HCT116 (cell line): ENCODE data around the gene NFATC3. TPM values are rescaled to one million over a fixed set of nuclear protein-coding genes. Genes with fewer than 3 reads are reported as not detected.

Source experiments
- ATAC-seq: fragments of 200-7000 bp; cut with Tn5 transposase; 2 replicates; pipeline ENCODE4 v1.9.1; 2020; ENCODE audit warnings: mild to moderate bottlenecking, moderate library complexity
- BruUV-seq: library from RNA; stranded (reverse); fragments of 400-500 nt; replicated peaks from 2 replicates; lab custom pipeline; 2021; lab: Mats Ljungman, UMichigan
- CTCF ChIA-PET: fragments of 300-600 bp; sonication (Branson Sonifier 250); formaldehyde crosslinking; loops from one replicate; lab custom pipeline; 2021; ENCODE audit warnings: antibody characterized with exemption; lab: Charles Lee
- POLR2A ChIA-PET: fragments of 300-600, 350-600 bp; sonication (Branson Sonifier 250); formaldehyde crosslinking; loops from one replicate; lab custom pipeline; 2021; ENCODE audit warnings: antibody characterized with exemption; lab: Charles Lee
- RAD21 ChIA-PET, 2 experiments: fragments of 300-600 bp; sonication (Branson Sonifier 250); formaldehyde crosslinking; loops; one replicate each; lab custom pipeline; 2023; ENCODE audit warnings: low total read pairs in 2 of 2; ENCODE audit not compliant: uncharacterized antibody in 2 of 2, unreplicated experiment in 2 of 2, low non-redundant PET in 1 of 2; lab: Charles Lee
- DNase-seq: peaks from one replicate; pipeline ENCODE4 v3.0.0-alpha.2; 2010; ENCODE audit warnings: low read depth, low spot score
- H2AFZ ChIP-seq: fragments of 200-600 bp; shearing (Covaris generic), sonication (generic); 2 replicates; pipeline ENCODE4 v1.6.1; 2017; ENCODE audit warnings: low read depth, mixed run types, mixed read lengths, antibody characterized with exemption, low read length; ENCODE audit not compliant: poor library complexity, severe bottlenecking
- H3K27ac ChIP-seq: 2 replicates; pipeline ENCODE4 v1.5.1; 2012; ENCODE audit warnings: low read depth, low read length
- H3K27me3 ChIP-seq: fragments of 200-600 bp; sonication (generic); 2 replicates; pipeline ENCODE4 v1.6.1; 2016; ENCODE audit warnings: mixed run types, low read length, mixed read lengths; ENCODE audit not compliant: insufficient read depth
- H3K36me3 ChIP-seq, 2 experiments: fragments of 200-500 bp in 1 of 2; fragments of 200-600 bp in 1 of 2; sonication (Bioruptor generic) in 1 of 2; sonication (generic) in 1 of 2; 2 replicates each; pipeline versions ENCODE4 v1.5.1 to v1.6.1; 2014 to 2016; ENCODE audit warnings: low read length in 2 of 2, inconsistent platforms in 1 of 2, mixed read lengths in 1 of 2, mixed run types in 1 of 2; ENCODE audit not compliant: insufficient read depth in 2 of 2, control insufficient read depth in 1 of 2
- H3K4me1 ChIP-seq, 2 experiments: fragments of 200-600 bp in 1 of 2; sonication (generic) in 1 of 2; 2 replicates each; pipeline versions ENCODE4 v1.5.1 to v1.6.1; 2012 to 2017; ENCODE audit warnings: low read length in 2 of 2, inconsistent platforms in 1 of 2, mild to moderate bottlenecking in 1 of 2, mixed read lengths in 1 of 2, mixed run types in 1 of 2, moderate library complexity in 1 of 2; ENCODE audit not compliant: insufficient read depth in 2 of 2, control insufficient read depth in 1 of 2
- H3K4me2 ChIP-seq: fragments of 200-600 bp; sonication (generic); 2 replicates; pipeline ENCODE4 v1.6.1; 2017; ENCODE audit warnings: mixed run types, low read length, mixed read lengths
- H3K4me3 ChIP-seq, 2 experiments: fragments of 200-600 bp in 1 of 2; sonication (generic) in 1 of 2; replicated peaks in 1 of 2; 2 replicates each; pipeline ENCODE4 v1.5.1; 2011 to 2016; ENCODE audit warnings: low read length in 2 of 2, control low read depth in 1 of 2, low read depth in 1 of 2, mild to moderate bottlenecking in 1 of 2, mixed read lengths in 1 of 2, mixed run types in 1 of 2
- H3K79me2 ChIP-seq: fragments of 200-600 bp; sonication (generic); 2 replicates; pipeline ENCODE4 v1.6.1; 2017; ENCODE audit warnings: mild to moderate bottlenecking, mixed run types, low read length, moderate library complexity, mixed read lengths; ENCODE audit not compliant: insufficient read depth
- H3K9ac ChIP-seq: fragments of 200-600 bp; sonication (generic); 2 replicates; pipeline ENCODE4 v1.6.1; 2016; ENCODE audit warnings: low read length, mixed read lengths
- H3K9me2 ChIP-seq: fragments of 200-600 bp; sonication (generic), shearing (Covaris generic); 2 replicates; pipeline ENCODE4 v1.6.1; 2017; ENCODE audit warnings: mixed run types, mild to moderate bottlenecking, moderate library complexity; ENCODE audit not compliant: insufficient read depth
- H3K9me3 ChIP-seq, 2 experiments: fragments of 200-500 bp in 1 of 2; fragments of 200-600 bp in 1 of 2; sonication (Bioruptor generic) in 1 of 2; sonication (generic) in 1 of 2; 2 replicates each; pipeline ENCODE4 v1.6.1; 2014 to 2017; ENCODE audit warnings: low read length in 2 of 2, mixed read lengths in 2 of 2, inconsistent platforms in 1 of 2, low read depth in 1 of 2, mild to moderate bottlenecking in 1 of 2, mixed run types in 1 of 2, moderate library complexity in 1 of 2; ENCODE audit not compliant: control insufficient read depth in 1 of 2, insufficient read depth in 1 of 2
- H4K20me1 ChIP-seq: fragments of 200-600 bp; sonication (generic), shearing (Covaris generic); 2 replicates; pipeline ENCODE4 v1.6.1; 2017; ENCODE audit warnings: mixed run types, mild to moderate bottlenecking, moderate library complexity; ENCODE audit not compliant: insufficient read depth
- ATF3 ChIP-seq: IDR thresholded peaks from 2 replicates; pipeline ENCODE4 v1.6.1; 2012
- CBX3 ChIP-seq: IDR thresholded peaks from 2 replicates; pipeline ENCODE4 v1.6.1; 2012; ENCODE audit warnings: low read depth
- EGR1 ChIP-seq: IDR thresholded peaks from 2 replicates; pipeline ENCODE4 v1.6.1; 2012; ENCODE audit warnings: low read depth
- ELF1 ChIP-seq: IDR thresholded peaks from 2 replicates; pipeline ENCODE4 v1.6.1; 2012; ENCODE audit warnings: low read depth, borderline replicate concordance
- FOSL1 ChIP-seq: IDR thresholded peaks from 2 replicates; pipeline ENCODE4 v1.6.1; 2012; ENCODE audit warnings: low read depth
- JUND ChIP-seq: IDR thresholded peaks from 2 replicates; pipeline ENCODE4 v1.6.1; 2012
- POLR2AphosphoS5 ChIP-seq: IDR thresholded peaks from 2 replicates; pipeline ENCODE4 v1.6.1; 2011; ENCODE audit warnings: mild to moderate bottlenecking, low read depth, low read length, moderate library complexity
- SIN3A ChIP-seq: IDR thresholded peaks from 2 replicates; pipeline ENCODE4 v1.6.1; 2012; ENCODE audit warnings: low read depth
- SP1 ChIP-seq: IDR thresholded peaks from 2 replicates; pipeline ENCODE4 v1.6.1; 2012; ENCODE audit warnings: low read depth
- TCF7L2 ChIP-seq: IDR thresholded peaks from 2 replicates; pipeline ENCODE4 v1.7.0; 2011; ENCODE audit warnings: borderline replicate concordance, inconsistent platforms; ENCODE audit not compliant: insufficient read depth, insufficient read length; ENCODE audit errors: extremely low read depth
- ZBTB33 ChIP-seq: IDR thresholded peaks from 2 replicates; pipeline ENCODE4 v1.6.1; 2011; ENCODE audit warnings: mild to moderate bottlenecking, low read length, moderate library complexity; ENCODE audit not compliant: insufficient replicate concordance; ENCODE audit errors: extremely low read depth
- ZNF274 ChIP-seq: fragments of 200-500 bp; sonication (Bioruptor generic); IDR thresholded peaks from 2 replicates; pipeline ENCODE4 v1.6.1; 2014; ENCODE audit warnings: mild to moderate bottlenecking, low read depth, low read length, inconsistent platforms
- intact Hi-C: fragments of 100-400 bp; cut with micrococcal nuclease; formaldehyde crosslinking; loops from 2 replicates; pipeline ENCODE4 v1.10.0; 2022
- total RNA-seq: library from RNA; stranded (reverse); gene quantifications from one replicate; pipeline ENCODE4 v1.2.1, GENCODE V29; 2021; ENCODE audit not compliant: unreplicated experiment
- TF ChIP-seq, protein P1 (sequence below): IDR thresholded peaks from 2 replicates; pipeline ENCODE4 v1.6.1; 2012
- TF ChIP-seq, protein P2 (sequence below), 3 experiments: fragments of 200-600 bp in 1 of 3; sonication (generic) in 1 of 3; IDR thresholded peaks in 2 of 3; conservative IDR thresholded peaks in 1 of 3; 2 replicates each; pipeline ENCODE4 v1.5.1; 2012 to 2017; ENCODE audit warnings: low read depth in 2 of 3, low read length in 2 of 3, antibody characterized with exemption in 1 of 3, borderline replicate concordance in 1 of 3, control low read depth in 1 of 3, mild to moderate bottlenecking in 1 of 3, mixed read lengths in 1 of 3, mixed run types in 1 of 3, moderate library complexity in 1 of 3; ENCODE audit not compliant: insufficient read depth in 1 of 3

NFATC3 gene
- total RNA-seq, 1 experiment from 2014 or later = 25.6 TPM

GRCh38 chr16:68275611-68276191 lies 190.5 kb downstream of the NFATC3 start:
- BruUV-seq = TSS peak; percentile 32
- Histone ChIP-seq H3K4me1 (no peaks in the 10 kb centered on the region), H3K4me3 (no peak overlapping the region), H2AFZ (no peak overlapping the region), H3K9ac (no peak overlapping the region), H4K20me1 (peaks cover 2% of the 10 kb centered on the region; the same call in 1 of the 2 replicates), H3K27ac (peak overlapping the region; percentile 32; the same call in 1 of the 2 replicates), H3K79me2 (peaks cover 61% of the 10 kb centered on the region), H3K4me2 (no peak overlapping the region), H3K9me3 (no peaks in the 10 kb centered on the region), H3K27me3 (no peaks in the 10 kb centered on the region), H3K9me2 (no peaks in the 10 kb centered on the region), H3K36me3 (peaks cover 0 to 13% of the 10 kb centered on the region in 2 experiments; a peak in 2 of 4 replicates)
- POLR2A ChIA-PET = no interaction called here
- intact Hi-C loops = no loop called here
- RAD21 ChIA-PET = no interaction called here
- DNase-seq = no peak
- TF ChIP-seq, protein P1, sequence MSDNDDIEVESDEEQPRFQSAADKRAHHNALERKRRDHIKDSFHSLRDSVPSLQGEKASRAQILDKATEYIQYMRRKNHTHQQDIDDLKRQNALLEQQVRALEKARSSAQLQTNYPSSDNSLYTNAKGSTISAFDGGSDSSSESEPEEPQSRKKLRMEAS = no peak
- TF ChIP-seq TCF7L2 (no peak), SP1 (no peak)
- no peak for ATAC-seq
- CTCF ChIA-PET = no interaction called here

- ATAC-seq (no peak), DNase-seq (no peak)
- Histone ChIP-seq H3K4me3 (no peak overlapping the region), H3K79me2 (peaks cover 60% of the 10 kb centered on the region), H2AFZ (no peak overlapping the region), H3K9ac (no peak overlapping the region), H3K27me3 (no peaks in the 10 kb centered on the region), H3K27ac (no peak overlapping the region; the same call in 1 of the 2 replicates), H3K9me2 (no peaks in the 10 kb centered on the region), H3K9me3 (no peaks in the 10 kb centered on the region), H3K36me3 (peaks cover 0 to 16% of the 10 kb centered on the region in 2 experiments; a peak in 2 of 4 replicates), H4K20me1 (no peaks in the 10 kb centered on the region), H3K4me1 (no peaks in the 10 kb centered on the region), H3K4me2 (no peak overlapping the region)
- ChIA-PET RAD21 (no interaction called here), POLR2A (no interaction called here), CTCF (interaction anchor here (1.3 kb wide), 1 partner anchor 12 kb away, joined by 4 read pairs; the partner anchor contains the start of gene SLC7A6)
- intact Hi-C loops = no loop called here
- no TSS peak for BruUV-seq
- no peak for TF ChIP-seq SIN3A
- no peak for TF ChIP-seq ZNF274
- no peak for TF ChIP-seq ELF1
- TF ChIP-seq FOSL1 = no peak
- no peak for TF ChIP-seq ZBTB33
- TF ChIP-seq POLR2AphosphoS5 = no peak
- TF ChIP-seq JUND = no peak
- TF ChIP-seq SP1 = no peak
- TF ChIP-seq EGR1 = no peak
- TF ChIP-seq, protein P1 = no peak
- no peak for TF ChIP-seq ATF3
- TF ChIP-seq CBX3 = no peak
- TF ChIP-seq, protein P2, sequence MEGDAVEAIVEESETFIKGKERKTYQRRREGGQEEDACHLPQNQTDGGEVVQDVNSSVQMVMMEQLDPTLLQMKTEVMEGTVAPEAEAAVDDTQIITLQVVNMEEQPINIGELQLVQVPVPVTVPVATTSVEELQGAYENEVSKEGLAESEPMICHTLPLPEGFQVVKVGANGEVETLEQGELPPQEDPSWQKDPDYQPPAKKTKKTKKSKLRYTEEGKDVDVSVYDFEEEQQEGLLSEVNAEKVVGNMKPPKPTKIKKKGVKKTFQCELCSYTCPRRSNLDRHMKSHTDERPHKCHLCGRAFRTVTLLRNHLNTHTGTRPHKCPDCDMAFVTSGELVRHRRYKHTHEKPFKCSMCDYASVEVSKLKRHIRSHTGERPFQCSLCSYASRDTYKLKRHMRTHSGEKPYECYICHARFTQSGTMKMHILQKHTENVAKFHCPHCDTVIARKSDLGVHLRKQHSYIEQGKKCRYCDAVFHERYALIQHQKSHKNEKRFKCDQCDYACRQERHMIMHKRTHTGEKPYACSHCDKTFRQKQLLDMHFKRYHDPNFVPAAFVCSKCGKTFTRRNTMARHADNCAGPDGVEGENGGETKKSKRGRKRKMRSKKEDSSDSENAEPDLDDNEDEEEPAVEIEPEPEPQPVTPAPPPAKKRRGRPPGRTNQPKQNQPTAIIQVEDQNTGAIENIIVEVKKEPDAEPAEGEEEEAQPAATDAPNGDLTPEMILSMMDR (IDR thresholded peaks at IDR 0.05 in 2 of 3, conservative IDR thresholded peaks at IDR 0.05 in 1 of 3; ENCODE audit: borderline replicate concordance in 1 of 3, insufficient read depth in 1 of 3, low read depth in 2 of 3, low read length in 2 of 3) = no peak
Measured at GRCh38 chr16:68276223-68276622, 191.1 kb downstream of the NFATC3 start.
